Measurements from ENCODE around the gene GALP. TPM values are rescaled to one million over a fixed set of nuclear protein-coding genes. Genes with fewer than 3 reads are reported as not detected.
"Not testable (repeated sequence)": the region's sequence is repeated elsewhere in the genome, so short reads cannot be mapped to it uniquely, and the experiment has no call there.

Gene GALP
- not detected for total RNA-seq
- polyA plus RNA-seq = under 1 TPM; 0.08 to 0.63 TPM

- H3K27ac ChIP-seq (ENCODE audit: low read depth in 1 of 2, low read length in 2 of 2); DNase-seq (ENCODE audit: low spot score); H3K27me3 ChIP-seq (ENCODE audit: control insufficient read depth in 4 of 4, insufficient read depth in 4 of 4, low read length in 3 of 4); H3K9me3 ChIP-seq (ENCODE audit: control insufficient read depth in 4 of 4, low read length in 3 of 4); H3K4me3 ChIP-seq (ENCODE audit: low read depth in 1 of 3, low read length in 3 of 3); H3K36me3 ChIP-seq (ENCODE audit: control insufficient read depth in 4 of 4, insufficient read depth in 3 of 4, low read depth in 1 of 4, low read length in 3 of 4); H3K9ac ChIP-seq (ENCODE audit: low read depth in 1 of 2, low read length in 2 of 2): not testable (repeated sequence)
- peaks cover 4 to 18% (median 9%) of the 10 kb centered on the region in 4 donors for H3K4me1 ChIP-seq (ENCODE audit: control insufficient read depth in 4 of 4, insufficient read depth in 4 of 4, low read length in 3 of 4)
- 26% methylated on average over 15 of the region's 15 CpGs for WGBS
- TF ChIP-seq ZBTB33 (IDR thresholded peaks at IDR 0.05) = peak; percentile 30
- TF ChIP-seq GABPA (IDR thresholded peaks at IDR 0.05 in 1 of 2, conservative IDR thresholded peaks at IDR 0.05 in 1 of 2) = peak in 1 of 2 donors; percentile 56
- TF ChIP-seq NR2F2 (IDR thresholded peaks at IDR 0.05) = peak; percentile 38
- peak; percentile 68 to 85 for TF ChIP-seq RXRA (IDR thresholded peaks at IDR 0.05)
- TF ChIP-seq HNF4A (conservative IDR thresholded peaks at IDR 0.05) = peak; percentile 73 to 83
- TF ChIP-seq SP1 (IDR thresholded peaks at IDR 0.05) = peak; percentile 16
Measured at GRCh38 chr19:56175861-56176307, at the start of gene GALP. Gene GALP (plus strand): TSS chr19:56176008. CDS start chr19:56177109, 1,101 bp downstream.

DNA sequence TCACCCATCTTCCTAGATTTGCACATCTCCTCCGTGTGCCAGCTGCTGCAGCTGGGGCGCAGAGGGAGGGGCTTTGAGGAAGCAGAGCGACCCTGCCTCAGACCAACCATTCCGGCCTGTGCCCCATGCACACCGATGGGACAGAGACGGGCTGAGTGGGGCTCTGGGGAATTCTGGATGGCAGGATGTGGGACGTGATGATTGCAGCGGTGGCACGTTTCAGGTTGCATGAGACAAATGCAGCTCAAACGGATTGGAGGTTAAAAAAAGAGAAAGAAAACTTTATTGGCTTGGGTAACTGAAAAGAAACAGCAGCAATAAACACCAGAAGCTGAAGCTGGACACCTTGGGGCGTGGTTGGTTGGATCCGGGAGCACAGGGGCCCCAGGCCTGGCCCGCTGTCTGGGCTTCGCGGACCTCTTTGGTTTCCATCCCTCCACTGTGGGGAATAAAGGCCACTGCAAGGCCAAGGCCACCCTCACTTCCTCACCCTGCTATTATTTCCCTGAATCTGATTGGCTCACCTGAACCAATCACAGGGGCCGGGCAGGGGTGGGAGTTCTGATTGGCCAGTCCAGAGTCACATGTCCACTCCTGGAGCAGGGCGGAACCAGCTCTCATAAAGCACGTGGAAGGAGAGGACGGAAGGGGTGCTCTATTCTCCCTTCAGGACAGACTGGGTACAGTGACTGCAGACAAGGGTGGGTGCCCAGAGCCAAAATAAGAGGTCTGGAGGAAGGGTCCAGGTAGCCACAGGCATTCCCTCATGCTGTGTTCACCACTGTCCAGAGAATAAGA lies 48.6 kb upstream of the GALP start:
- 85% methylated on average over 19 of the region's 19 CpGs for WGBS
- peaks cover 0 to 2% (median under 1%) of the 10 kb centered on the region in 4 donors for H3K4me1 ChIP-seq (ENCODE audit: control insufficient read depth in 4 of 4, insufficient read depth in 4 of 4, low read length in 3 of 4)
- no peaks in the 10 kb centered on the region for H3K36me3 ChIP-seq (ENCODE audit: control insufficient read depth in 4 of 4, insufficient read depth in 3 of 4, low read depth in 1 of 4, low read length in 3 of 4)
- no peaks in the 10 kb centered on the region for H3K9me3 ChIP-seq (ENCODE audit: control insufficient read depth in 4 of 4, low read length in 3 of 4)
- no peak overlapping the region for H3K27ac ChIP-seq (ENCODE audit: low read depth in 1 of 2, low read length in 2 of 2)
- no peak overlapping the region for H3K9ac ChIP-seq (ENCODE audit: low read depth in 1 of 2, low read length in 2 of 2)
- H3K27me3 ChIP-seq (ENCODE audit: control insufficient read depth in 4 of 4, insufficient read depth in 4 of 4, low read length in 3 of 4) = no peaks in the 10 kb centered on the region
- no peak overlapping the region for H3K4me3 ChIP-seq (ENCODE audit: low read depth in 1 of 3, low read length in 3 of 3)
- no peak for TF ChIP-seq RXRA (IDR thresholded peaks at IDR 0.05)
- TF ChIP-seq MAX (IDR thresholded peaks at IDR 0.05) = no peak
- no peak for TF ChIP-seq GABPA (IDR thresholded peaks at IDR 0.05 in 1 of 2, conservative IDR thresholded peaks at IDR 0.05 in 1 of 2)
- TF ChIP-seq YY1 (IDR thresholded peaks at IDR 0.05) = no peak
- TF ChIP-seq FOXA2 (IDR thresholded peaks at IDR 0.05) = no peak
- TF ChIP-seq, protein P1, sequence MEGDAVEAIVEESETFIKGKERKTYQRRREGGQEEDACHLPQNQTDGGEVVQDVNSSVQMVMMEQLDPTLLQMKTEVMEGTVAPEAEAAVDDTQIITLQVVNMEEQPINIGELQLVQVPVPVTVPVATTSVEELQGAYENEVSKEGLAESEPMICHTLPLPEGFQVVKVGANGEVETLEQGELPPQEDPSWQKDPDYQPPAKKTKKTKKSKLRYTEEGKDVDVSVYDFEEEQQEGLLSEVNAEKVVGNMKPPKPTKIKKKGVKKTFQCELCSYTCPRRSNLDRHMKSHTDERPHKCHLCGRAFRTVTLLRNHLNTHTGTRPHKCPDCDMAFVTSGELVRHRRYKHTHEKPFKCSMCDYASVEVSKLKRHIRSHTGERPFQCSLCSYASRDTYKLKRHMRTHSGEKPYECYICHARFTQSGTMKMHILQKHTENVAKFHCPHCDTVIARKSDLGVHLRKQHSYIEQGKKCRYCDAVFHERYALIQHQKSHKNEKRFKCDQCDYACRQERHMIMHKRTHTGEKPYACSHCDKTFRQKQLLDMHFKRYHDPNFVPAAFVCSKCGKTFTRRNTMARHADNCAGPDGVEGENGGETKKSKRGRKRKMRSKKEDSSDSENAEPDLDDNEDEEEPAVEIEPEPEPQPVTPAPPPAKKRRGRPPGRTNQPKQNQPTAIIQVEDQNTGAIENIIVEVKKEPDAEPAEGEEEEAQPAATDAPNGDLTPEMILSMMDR (IDR thresholded peaks at IDR 0.05; ENCODE audit: low read depth, low read length, missing input control) = no peak
- no peak for TF ChIP-seq JUND (IDR thresholded peaks at IDR 0.05)
- no peak for TF ChIP-seq FOXA1 (IDR thresholded peaks at IDR 0.05)
- TF ChIP-seq TAF1 (conservative IDR thresholded peaks at IDR 0.05) = no peak
- TF ChIP-seq NR2F2 (IDR thresholded peaks at IDR 0.05) = no peak
- no peak for TF ChIP-seq ZBTB33 (IDR thresholded peaks at IDR 0.05)
- TF ChIP-seq HNF4A (conservative IDR thresholded peaks at IDR 0.05) = no peak
- TF ChIP-seq SP1 (IDR thresholded peaks at IDR 0.05) = no peak
- TF ChIP-seq, protein P2, sequence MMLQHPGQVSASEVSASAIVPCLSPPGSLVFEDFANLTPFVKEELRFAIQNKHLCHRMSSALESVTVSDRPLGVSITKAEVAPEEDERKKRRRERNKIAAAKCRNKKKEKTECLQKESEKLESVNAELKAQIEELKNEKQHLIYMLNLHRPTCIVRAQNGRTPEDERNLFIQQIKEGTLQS (IDR thresholded peaks at IDR 0.05) = no peak
- TF ChIP-seq EGR1 (IDR thresholded peaks at IDR 0.05; ENCODE audit: low read depth in 2 of 2) = no peak
- TF ChIP-seq REST (IDR thresholded peaks at IDR 0.05) = no peak
- no peak for TF ChIP-seq RAD21 (IDR thresholded peaks at IDR 0.05)
- no peak for DNase-seq (ENCODE audit: low spot score)
